ENCODE results near the gene GORASP1. TPM values are rescaled to one million over a fixed set of nuclear protein-coding genes. Genes with fewer than 3 reads are reported as not detected.

Gene GORASP1
- total and polyA plus RNA-seq, 2 of the 8 experiments (the other 6 are each of a cell fraction or from before 2014, with no cell fraction given) = 33.4 to 33.5 TPM

- TF ChIP-seq HDAC6 (IDR thresholded peaks at IDR 0.05; ENCODE audit: low read depth, low read length) = no peak
- no peak for TF ChIP-seq RFX5 (IDR thresholded peaks at IDR 0.05; ENCODE audit: borderline replicate concordance, low read depth, low read length)
- no peak for TF ChIP-seq TEAD4 (IDR thresholded peaks at IDR 0.05; ENCODE audit: low read depth, low read length)
- no peak for TF ChIP-seq SIX5 (IDR thresholded peaks at IDR 0.05; ENCODE audit: low read depth, low read length)
- no peak for TF ChIP-seq ATF3 (IDR thresholded peaks at IDR 0.05; ENCODE audit: insufficient read depth, low read depth, low read length)
- no peak for TF ChIP-seq TAF1 (IDR thresholded peaks at IDR 0.05; ENCODE audit: low read depth, low read length)
- no peak for TF ChIP-seq GABPA (IDR thresholded peaks at IDR 0.05; ENCODE audit: borderline replicate concordance, insufficient read depth, low read length)
- no peak for TF ChIP-seq BRCA1 (IDR thresholded peaks at IDR 0.05; ENCODE audit: low read depth, low read length)
- no peak for TF ChIP-seq CBX8 (IDR thresholded peaks at IDR 0.05; ENCODE audit: borderline replicate concordance, low read depth, low read length)
- no peak for TF ChIP-seq PHF8 (conservative IDR thresholded peaks at IDR 0.05; ENCODE audit: low read depth, low read length)
- FAIRE-seq (no peak), DNase-seq (ENCODE audit: low read depth in 1 of 2, low spot score in 2 of 2) (no peak)
- Histone ChIP-seq H2BK120ac (replicated peaks; ENCODE audit: low read depth, low read length) (no peak overlapping the region), H3K14ac (ENCODE audit: insufficient read length) (no peak overlapping the region), H2BK5ac (ENCODE audit: low read depth, low read length) (no peak overlapping the region), H4K20me1 (replicated peaks in 1 of 2; ENCODE audit: control insufficient read depth in 1 of 2, insufficient read depth in 2 of 2, low read length in 2 of 2) (peaks cover 0 to 25% of the 10 kb centered on the region in 2 experiments), H2BK20ac (ENCODE audit: low read length) (no peak overlapping the region), H3K18ac (ENCODE audit: extremely low read depth, low read length) (no peak overlapping the region), H4K5ac (ENCODE audit: insufficient read length, low read depth, low read length) (no peak overlapping the region), H3K4me3 (ENCODE audit: extremely low read depth in 1 of 4, insufficient read depth in 2 of 4, low read depth in 3 of 4, low read length in 4 of 4) (no peak overlapping the region), H3K9me3 (ENCODE audit: insufficient read depth in 2 of 2, low read depth in 1 of 2, low read length in 1 of 2) (no peaks in the 10 kb centered on the region), H3K36me3 (ENCODE audit: control insufficient read depth in 2 of 4, insufficient read depth in 4 of 4, low read length in 3 of 4) (peaks cover 14 to 45% (median 21%) of the 10 kb centered on the region in 4 experiments; a peak in 6 of 8 replicates), H3K9ac (replicated peaks in 1 of 4; ENCODE audit: extremely low read depth in 1 of 4, low read depth in 3 of 4, low read length in 3 of 4) (no peak overlapping the region), H3K27ac (ENCODE audit: low read depth, low read length) (no peak overlapping the region), H2AFZ (ENCODE audit: low read length) (no peak overlapping the region), H3K56ac (replicated peaks; ENCODE audit: insufficient read length, low read depth, low read length) (no peak overlapping the region), H3K4me2 (ENCODE audit: insufficient read depth in 1 of 2, low read depth in 2 of 2, low read length in 2 of 2) (no peak overlapping the region), H3K79me2 (ENCODE audit: control insufficient read depth in 1 of 2, insufficient read depth in 2 of 2, low read length in 2 of 2) (peaks cover 0 to 18% of the 10 kb centered on the region in 2 experiments; a peak in 2 of 4 replicates), H2BK15ac (ENCODE audit: low read length) (no peak overlapping the region), H4K91ac (replicated peaks; ENCODE audit: insufficient read length, low read length) (no peak overlapping the region), H2BK12ac (ENCODE audit: low read depth, low read length) (no peak overlapping the region), H3K23ac (ENCODE audit: insufficient read length) (no peak overlapping the region), H4K8ac (ENCODE audit: extremely low read depth, insufficient read depth, low read length) (no peak overlapping the region), H3K4me1 (replicated peaks in 1 of 4; ENCODE audit: control insufficient read depth in 3 of 4, insufficient read depth in 4 of 4, low read length in 3 of 4) (peaks cover 0 to 15% (median 11%) of the 10 kb centered on the region in 4 experiments; a peak in 6 of 7 replicates), H2AK5ac (ENCODE audit: low read depth, low read length) (no peak overlapping the region), H3K4ac (replicated peaks; ENCODE audit: insufficient read length, low read depth, low read length) (no peak overlapping the region), H3K23me2 (ENCODE audit: low read depth, low read length) (no peaks in the 10 kb centered on the region; the same call in 1 of the 2 replicates), H3K79me1 (ENCODE audit: low read depth, low read length) (peaks cover 4% of the 10 kb centered on the region; the same call in 1 of the 2 replicates), H3K27me3 (replicated peaks in 1 of 4; ENCODE audit: control insufficient read depth in 3 of 4, extremely low read depth in 1 of 4, insufficient read depth in 3 of 4, low read length in 3 of 4) (no peaks in the 10 kb centered on the region)
- ChIA-PET POLR2A (ENCODE audit: partially characterized antibody) (interaction anchor here (1.1 to 1.4 kb wide), 3 partner anchors 17 to 37 kb away, joined by 3 read pairs; no protein-coding TSS in a partner anchor), CTCF (ENCODE audit: partially characterized antibody) (interaction anchor here (0.6 to 3.1 kb wide), 8 partner anchors 8 to 909 kb away, joined by 3 to 11 read pairs (median 4); partner anchors contain the start of genes GORASP1 and TTC21A)
- WGBS, 2 experiments (ENCODE audit: extremely low coverage in 1 of 2, insufficient coverage in 1 of 2, insufficient read length in 1 of 2, insufficient replicate concordance in 2 of 2, low coverage in 1 of 2, low lambda C conversion rate in 2 of 2, missing lambda C conversion rate in 1 of 2) = 82% methylated on average over 13 of the region's 14 CpGs; no CpG with 5 or more reads in 1 of the 2 experiments
Measured at GRCh38 chr3:39143051-39143885, 35.8 kb upstream of the GORASP1 start.

Measured in H1 (cell line).